NT2/D1 (cell line): ENCODE data around the gene CTNNA2.

Experiments used
- SUZ12 ChIP-seq: IDR thresholded peaks from 2 replicates; pipeline ENCODE4 v1.6.1; 2011; ENCODE audit not compliant: insufficient read length, insufficient read depth; ENCODE audit errors: extremely low read depth
- YY1 ChIP-seq: IDR thresholded peaks from 2 replicates; pipeline ENCODE4 v1.6.1; 2011; ENCODE audit not compliant: insufficient read length, insufficient read depth
- ZNF274 ChIP-seq: IDR thresholded peaks from 2 replicates; pipeline ENCODE4 v1.6.1; 2011; ENCODE audit warnings: mild to moderate bottlenecking, low read depth, low read length

DNA sequence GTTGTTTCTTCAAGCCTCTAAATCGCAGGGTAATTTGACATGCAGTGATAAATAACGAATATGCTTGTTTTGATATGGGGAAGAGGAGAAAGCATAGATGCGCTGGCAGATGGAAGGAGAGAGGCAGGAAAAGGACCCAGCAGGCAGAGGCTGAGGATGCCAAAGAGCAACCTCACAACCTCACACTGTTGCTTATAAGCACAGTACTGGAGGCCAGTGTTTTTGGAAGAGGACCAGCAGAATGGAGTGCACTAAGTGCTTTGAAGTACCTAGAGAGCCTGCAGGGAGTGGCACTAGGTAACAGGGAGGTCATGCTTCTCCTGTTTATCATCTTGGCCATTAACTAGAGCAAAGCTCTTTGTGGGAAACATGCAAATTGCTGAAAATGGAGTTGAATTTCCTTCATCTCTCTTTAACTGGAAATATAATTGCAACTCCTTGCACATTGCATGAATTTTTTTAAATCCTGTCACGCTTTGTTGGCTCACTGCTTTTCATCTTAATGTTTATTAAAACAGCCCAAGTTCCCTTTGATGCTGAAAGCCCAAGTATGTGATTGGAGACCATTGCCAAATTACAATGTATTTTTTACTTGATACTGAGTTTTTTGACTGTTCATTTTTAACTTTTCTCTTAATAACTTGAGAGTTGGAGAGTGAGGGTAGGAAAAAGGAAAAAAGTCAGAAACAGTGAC is 555.3 kb downstream of the CTNNA2 start:
- TF ChIP-seq YY1 (no peak), SUZ12 (no peak), ZNF274 (no peak)
